Neural cell (in vitro differentiated cells): ENCODE measurements around the gene OR10V1. TPM values are rescaled to one million over a fixed set of nuclear protein-coding genes. Genes with fewer than 3 reads are reported as not detected.
"Not testable (repeated sequence)": the region's sequence is repeated elsewhere in the genome, so short reads cannot be mapped to it uniquely, and the experiment has no call there.

Experiments used
- H2AFZ ChIP-seq: fragments of 200-600, 300-800 bp; sonication (generic), shearing (Covaris generic); 2 replicates; pipeline ENCODE4 v1.6.0; 2014; ENCODE audit warnings: low read depth, mild to moderate bottlenecking, antibody characterized with exemption, low read length, moderate library complexity
- H3F3A ChIP-seq: fragments of 200-600 bp; shearing (Covaris generic); 2 replicates; pipeline ENCODE4 v1.6.1; 2016; ENCODE audit warnings: mild to moderate bottlenecking, moderate library complexity, mixed read lengths, antibody characterized with exemption, low read length; ENCODE audit not compliant: insufficient read depth, poor library complexity, severe bottlenecking
- H3K27ac ChIP-seq: fragments of 200-600, 300-800 bp; sonication (generic), shearing (Covaris generic); 2 replicates; pipeline ENCODE4 v1.5.1; 2014; ENCODE audit warnings: mild to moderate bottlenecking, low read length, moderate library complexity
- H3K27me3 ChIP-seq: fragments of 300-800, 200-600 bp; sonication (generic), shearing (Covaris generic); 2 replicates; pipeline ENCODE4 v1.6.0; 2014; ENCODE audit warnings: mild to moderate bottlenecking, low read depth, low read length, moderate library complexity; ENCODE audit not compliant: insufficient read depth
- H3K36me3 ChIP-seq: fragments of 300-800, 200-600 bp; sonication (generic), shearing (Covaris generic); 2 replicates; pipeline ENCODE4 v1.5.1; 2014; ENCODE audit warnings: mild to moderate bottlenecking, antibody characterized with exemption, low read length, moderate library complexity; ENCODE audit not compliant: insufficient read depth
- H3K4me2 ChIP-seq: fragments of 300-800, 200-600 bp; sonication (generic), shearing (Covaris generic); 2 replicates; pipeline ENCODE4 v1.6.0; 2014; ENCODE audit warnings: mild to moderate bottlenecking, low read length
- H3K4me3 ChIP-seq: fragments of 300-800, 200-600 bp; sonication (generic), shearing (Covaris generic); 2 replicates; pipeline ENCODE4 v1.5.1; 2014; ENCODE audit warnings: mild to moderate bottlenecking, low read length, moderate library complexity
- H3K79me2 ChIP-seq: fragments of 200-600 bp; shearing (Covaris generic); replicated peaks from 2 replicates; pipeline ENCODE4 v1.6.0; 2014; ENCODE audit warnings: mild to moderate bottlenecking, low read length, moderate library complexity; ENCODE audit not compliant: insufficient read depth
- H3K9ac ChIP-seq: fragments of 300-800, 200-600 bp; sonication (generic), shearing (Covaris generic); 2 replicates; pipeline ENCODE4 v1.6.1; 2016; ENCODE audit warnings: mild to moderate bottlenecking, low read length, mixed read lengths
- H3K9me2 ChIP-seq: fragments of 200-600 bp; shearing (Covaris generic); 2 replicates; pipeline ENCODE4 v1.6.1; 2016; ENCODE audit warnings: mild to moderate bottlenecking, low read length, mixed read lengths; ENCODE audit not compliant: insufficient read depth
- H3K9me3 ChIP-seq: fragments of 200-600, 300-800 bp; sonication (generic), shearing (Covaris generic); 2 replicates; pipeline ENCODE4 v1.6.1; 2016; ENCODE audit warnings: mild to moderate bottlenecking, mixed run types, low read length, moderate library complexity, mixed read lengths
- H4K20me1 ChIP-seq: fragments of 200-600 bp; shearing (Covaris generic); 2 replicates; pipeline ENCODE4 v1.6.1; 2016; ENCODE audit warnings: mild to moderate bottlenecking, mixed run types; ENCODE audit not compliant: insufficient read depth
- EP300 ChIP-seq: fragments of 450-650 bp; conservative IDR thresholded peaks from 2 replicates; pipeline ENCODE4 v1.6.1; 2014; ENCODE audit warnings: antibody characterized with exemption, mild to moderate bottlenecking, moderate library complexity; ENCODE audit not compliant: poor library complexity, severe bottlenecking
- EZH2 ChIP-seq: fragments of 200-600, 300-800 bp; shearing (Covaris generic), sonication (generic); IDR thresholded peaks from 2 replicates; pipeline ENCODE4 v1.6.1; 2014; ENCODE audit warnings: antibody characterized with exemption, low read length, borderline replicate concordance, mild to moderate bottlenecking; ENCODE audit not compliant: insufficient read depth, poor library complexity, severe bottlenecking
- MXI1 ChIP-seq: fragments of 450-650 bp; conservative IDR thresholded peaks from 2 replicates; pipeline ENCODE4 v1.6.1; 2014; ENCODE audit warnings: antibody characterized with exemption, mild to moderate bottlenecking; ENCODE audit not compliant: poor library complexity, severe bottlenecking
- POLR2AphosphoS5 ChIP-seq: IDR thresholded peaks from 2 replicates; pipeline ENCODE4 v1.6.1; 2012
- RAD21 ChIP-seq: fragments of 450-650 bp; conservative IDR thresholded peaks from 2 replicates; pipeline ENCODE4 v1.6.1; 2014; ENCODE audit warnings: antibody characterized with exemption, mild to moderate bottlenecking, moderate library complexity
- SMC3 ChIP-seq: fragments of 450-650 bp; conservative IDR thresholded peaks from 2 replicates; pipeline ENCODE4 v1.6.1; 2014; ENCODE audit warnings: antibody characterized with exemption, mild to moderate bottlenecking, moderate library complexity; ENCODE audit not compliant: poor library complexity
- TAF1 ChIP-seq: IDR thresholded peaks from 2 replicates; pipeline ENCODE4 v1.6.1; 2012; ENCODE audit warnings: low read depth
- polyA plus RNA-seq: library from polyadenylated mRNA; depleted of rRNA; stranded (reverse); fragments of >200 nt; gene quantifications from 2 replicates; pipeline ENCODE4 v1.2.3, GENCODE V29; 2014
- TF ChIP-seq, protein P1 (sequence below): IDR thresholded peaks from 2 replicates; pipeline ENCODE4 v1.6.1; 2012; ENCODE audit warnings: borderline replicate concordance
- TF ChIP-seq, protein P2 (sequence below): fragments of 450-650 bp; IDR thresholded peaks from 2 replicates; pipeline ENCODE4 v1.5.1; 2014; ENCODE audit warnings: antibody characterized with exemption, mild to moderate bottlenecking, moderate library complexity; ENCODE audit not compliant: poor library complexity, severe bottlenecking

Gene OR10V1
- polyA plus RNA-seq, 1 donor from 2014 or later: not detected

- no peak overlapping the region for H3K27ac ChIP-seq
- H3K9me2 ChIP-seq: no peaks in the 10 kb centered on the region
- H3K9ac ChIP-seq: no peak overlapping the region
- H3K36me3 ChIP-seq: no peaks in the 10 kb centered on the region
- no peaks in the 10 kb centered on the region for H3F3A ChIP-seq
- no peaks in the 10 kb centered on the region for H3K79me2 ChIP-seq
- TF ChIP-seq EZH2 (no peak), SMC3 (no peak), POLR2AphosphoS5 (no peak), TAF1 (no peak), EP300 (no peak), RAD21 (no peak), MXI1 (no peak)
- TF ChIP-seq, protein P1, sequence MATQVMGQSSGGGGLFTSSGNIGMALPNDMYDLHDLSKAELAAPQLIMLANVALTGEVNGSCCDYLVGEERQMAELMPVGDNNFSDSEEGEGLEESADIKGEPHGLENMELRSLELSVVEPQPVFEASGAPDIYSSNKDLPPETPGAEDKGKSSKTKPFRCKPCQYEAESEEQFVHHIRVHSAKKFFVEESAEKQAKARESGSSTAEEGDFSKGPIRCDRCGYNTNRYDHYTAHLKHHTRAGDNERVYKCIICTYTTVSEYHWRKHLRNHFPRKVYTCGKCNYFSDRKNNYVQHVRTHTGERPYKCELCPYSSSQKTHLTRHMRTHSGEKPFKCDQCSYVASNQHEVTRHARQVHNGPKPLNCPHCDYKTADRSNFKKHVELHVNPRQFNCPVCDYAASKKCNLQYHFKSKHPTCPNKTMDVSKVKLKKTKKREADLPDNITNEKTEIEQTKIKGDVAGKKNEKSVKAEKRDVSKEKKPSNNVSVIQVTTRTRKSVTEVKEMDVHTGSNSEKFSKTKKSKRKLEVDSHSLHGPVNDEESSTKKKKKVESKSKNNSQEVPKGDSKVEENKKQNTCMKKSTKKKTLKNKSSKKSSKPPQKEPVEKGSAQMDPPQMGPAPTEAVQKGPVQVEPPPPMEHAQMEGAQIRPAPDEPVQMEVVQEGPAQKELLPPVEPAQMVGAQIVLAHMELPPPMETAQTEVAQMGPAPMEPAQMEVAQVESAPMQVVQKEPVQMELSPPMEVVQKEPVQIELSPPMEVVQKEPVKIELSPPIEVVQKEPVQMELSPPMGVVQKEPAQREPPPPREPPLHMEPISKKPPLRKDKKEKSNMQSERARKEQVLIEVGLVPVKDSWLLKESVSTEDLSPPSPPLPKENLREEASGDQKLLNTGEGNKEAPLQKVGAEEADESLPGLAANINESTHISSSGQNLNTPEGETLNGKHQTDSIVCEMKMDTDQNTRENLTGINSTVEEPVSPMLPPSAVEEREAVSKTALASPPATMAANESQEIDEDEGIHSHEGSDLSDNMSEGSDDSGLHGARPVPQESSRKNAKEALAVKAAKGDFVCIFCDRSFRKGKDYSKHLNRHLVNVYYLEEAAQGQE: no peak
- TF ChIP-seq, protein P2, sequence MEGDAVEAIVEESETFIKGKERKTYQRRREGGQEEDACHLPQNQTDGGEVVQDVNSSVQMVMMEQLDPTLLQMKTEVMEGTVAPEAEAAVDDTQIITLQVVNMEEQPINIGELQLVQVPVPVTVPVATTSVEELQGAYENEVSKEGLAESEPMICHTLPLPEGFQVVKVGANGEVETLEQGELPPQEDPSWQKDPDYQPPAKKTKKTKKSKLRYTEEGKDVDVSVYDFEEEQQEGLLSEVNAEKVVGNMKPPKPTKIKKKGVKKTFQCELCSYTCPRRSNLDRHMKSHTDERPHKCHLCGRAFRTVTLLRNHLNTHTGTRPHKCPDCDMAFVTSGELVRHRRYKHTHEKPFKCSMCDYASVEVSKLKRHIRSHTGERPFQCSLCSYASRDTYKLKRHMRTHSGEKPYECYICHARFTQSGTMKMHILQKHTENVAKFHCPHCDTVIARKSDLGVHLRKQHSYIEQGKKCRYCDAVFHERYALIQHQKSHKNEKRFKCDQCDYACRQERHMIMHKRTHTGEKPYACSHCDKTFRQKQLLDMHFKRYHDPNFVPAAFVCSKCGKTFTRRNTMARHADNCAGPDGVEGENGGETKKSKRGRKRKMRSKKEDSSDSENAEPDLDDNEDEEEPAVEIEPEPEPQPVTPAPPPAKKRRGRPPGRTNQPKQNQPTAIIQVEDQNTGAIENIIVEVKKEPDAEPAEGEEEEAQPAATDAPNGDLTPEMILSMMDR: no peak
- H2AFZ ChIP-seq: no peak overlapping the region
- no peaks in the 10 kb centered on the region for H4K20me1 ChIP-seq
- no peak overlapping the region for H3K4me2 ChIP-seq
- H3K4me3 ChIP-seq: no peak overlapping the region
- no peaks in the 10 kb centered on the region for H3K27me3 ChIP-seq
- H3K9me3 ChIP-seq: peaks cover 4% of the 10 kb centered on the region
Observed at GRCh38 chr11:59689015-59689414, 24.6 kb downstream of the OR10V1 start.

DNA sequence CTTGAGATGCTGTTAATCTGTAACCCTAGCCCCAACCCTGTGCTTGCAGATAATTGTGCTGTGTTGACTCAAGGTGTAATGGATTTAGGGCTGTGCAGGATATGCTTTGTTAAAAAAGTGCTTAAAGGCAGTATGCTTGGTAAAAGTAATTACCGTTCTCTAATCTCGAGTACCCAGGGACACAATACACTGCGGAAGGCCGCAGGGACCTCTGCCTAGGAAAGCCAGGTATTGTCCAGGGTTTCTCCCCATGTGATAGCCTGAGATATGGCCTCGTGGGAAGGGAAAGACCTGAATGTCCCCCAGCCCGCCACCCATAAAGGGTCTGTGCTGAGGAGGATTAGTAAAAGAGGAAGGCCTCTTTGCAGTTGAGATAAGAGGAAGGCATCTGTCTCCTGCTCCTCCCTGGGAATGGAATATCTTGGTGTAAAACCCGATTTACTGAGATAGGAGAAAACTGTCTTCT lies 32.4 kb downstream of the OR10V1 start:
- not testable (repeated sequence) for H2AFZ ChIP-seq, H3K79me2 ChIP-seq, H3K4me3 ChIP-seq, H3K27ac ChIP-seq, H3K27me3 ChIP-seq, H3K9me2 ChIP-seq, H3K4me2 ChIP-seq, H4K20me1 ChIP-seq, H3F3A ChIP-seq, H3K36me3 ChIP-seq, H3K9ac ChIP-seq, H3K9me3 ChIP-seq
